ENCODE data around the gene SFSWAP.

DNA sequence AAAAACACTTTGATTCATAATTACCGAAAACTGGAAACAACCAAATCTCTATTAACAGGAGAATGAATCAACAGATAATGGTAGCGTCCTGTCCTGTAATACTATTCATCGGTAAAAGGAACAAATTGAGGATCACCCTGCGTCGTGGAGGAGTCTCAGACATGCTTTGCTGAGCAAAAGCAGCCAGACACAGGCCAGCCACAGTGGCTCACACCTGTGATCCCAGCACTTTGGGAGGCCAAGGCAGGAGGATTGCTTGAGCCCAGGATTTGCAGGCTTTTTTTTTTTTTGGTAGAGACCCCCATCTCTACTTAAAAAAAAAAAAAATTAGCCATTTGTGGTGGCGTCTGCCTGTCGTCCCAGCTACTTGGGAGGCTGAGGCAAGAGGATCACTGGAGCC is 83.2 kb downstream of the SFSWAP start:
- TF ChIP-seq, protein P1, sequence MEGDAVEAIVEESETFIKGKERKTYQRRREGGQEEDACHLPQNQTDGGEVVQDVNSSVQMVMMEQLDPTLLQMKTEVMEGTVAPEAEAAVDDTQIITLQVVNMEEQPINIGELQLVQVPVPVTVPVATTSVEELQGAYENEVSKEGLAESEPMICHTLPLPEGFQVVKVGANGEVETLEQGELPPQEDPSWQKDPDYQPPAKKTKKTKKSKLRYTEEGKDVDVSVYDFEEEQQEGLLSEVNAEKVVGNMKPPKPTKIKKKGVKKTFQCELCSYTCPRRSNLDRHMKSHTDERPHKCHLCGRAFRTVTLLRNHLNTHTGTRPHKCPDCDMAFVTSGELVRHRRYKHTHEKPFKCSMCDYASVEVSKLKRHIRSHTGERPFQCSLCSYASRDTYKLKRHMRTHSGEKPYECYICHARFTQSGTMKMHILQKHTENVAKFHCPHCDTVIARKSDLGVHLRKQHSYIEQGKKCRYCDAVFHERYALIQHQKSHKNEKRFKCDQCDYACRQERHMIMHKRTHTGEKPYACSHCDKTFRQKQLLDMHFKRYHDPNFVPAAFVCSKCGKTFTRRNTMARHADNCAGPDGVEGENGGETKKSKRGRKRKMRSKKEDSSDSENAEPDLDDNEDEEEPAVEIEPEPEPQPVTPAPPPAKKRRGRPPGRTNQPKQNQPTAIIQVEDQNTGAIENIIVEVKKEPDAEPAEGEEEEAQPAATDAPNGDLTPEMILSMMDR (IDR thresholded peaks at IDR 0.05; ENCODE audit: insufficient read depth, low read length): no peak
- no peak for TF ChIP-seq POLR2AphosphoS5 (IDR thresholded peaks at IDR 0.05; ENCODE audit: low read depth)
- no peak for TF ChIP-seq GABPA (IDR thresholded peaks at IDR 0.05; ENCODE audit: low read depth)
- TF ChIP-seq, protein P2, sequence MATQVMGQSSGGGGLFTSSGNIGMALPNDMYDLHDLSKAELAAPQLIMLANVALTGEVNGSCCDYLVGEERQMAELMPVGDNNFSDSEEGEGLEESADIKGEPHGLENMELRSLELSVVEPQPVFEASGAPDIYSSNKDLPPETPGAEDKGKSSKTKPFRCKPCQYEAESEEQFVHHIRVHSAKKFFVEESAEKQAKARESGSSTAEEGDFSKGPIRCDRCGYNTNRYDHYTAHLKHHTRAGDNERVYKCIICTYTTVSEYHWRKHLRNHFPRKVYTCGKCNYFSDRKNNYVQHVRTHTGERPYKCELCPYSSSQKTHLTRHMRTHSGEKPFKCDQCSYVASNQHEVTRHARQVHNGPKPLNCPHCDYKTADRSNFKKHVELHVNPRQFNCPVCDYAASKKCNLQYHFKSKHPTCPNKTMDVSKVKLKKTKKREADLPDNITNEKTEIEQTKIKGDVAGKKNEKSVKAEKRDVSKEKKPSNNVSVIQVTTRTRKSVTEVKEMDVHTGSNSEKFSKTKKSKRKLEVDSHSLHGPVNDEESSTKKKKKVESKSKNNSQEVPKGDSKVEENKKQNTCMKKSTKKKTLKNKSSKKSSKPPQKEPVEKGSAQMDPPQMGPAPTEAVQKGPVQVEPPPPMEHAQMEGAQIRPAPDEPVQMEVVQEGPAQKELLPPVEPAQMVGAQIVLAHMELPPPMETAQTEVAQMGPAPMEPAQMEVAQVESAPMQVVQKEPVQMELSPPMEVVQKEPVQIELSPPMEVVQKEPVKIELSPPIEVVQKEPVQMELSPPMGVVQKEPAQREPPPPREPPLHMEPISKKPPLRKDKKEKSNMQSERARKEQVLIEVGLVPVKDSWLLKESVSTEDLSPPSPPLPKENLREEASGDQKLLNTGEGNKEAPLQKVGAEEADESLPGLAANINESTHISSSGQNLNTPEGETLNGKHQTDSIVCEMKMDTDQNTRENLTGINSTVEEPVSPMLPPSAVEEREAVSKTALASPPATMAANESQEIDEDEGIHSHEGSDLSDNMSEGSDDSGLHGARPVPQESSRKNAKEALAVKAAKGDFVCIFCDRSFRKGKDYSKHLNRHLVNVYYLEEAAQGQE (IDR thresholded peaks at IDR 0.05; ENCODE audit: insufficient replicate concordance, low read depth): no peak
- no peak for TF ChIP-seq SPI1 (IDR thresholded peaks at IDR 0.05; ENCODE audit: borderline replicate concordance, low read depth)

Data from HL-60 (cell line).